RKO (cell line): Measurements from ENCODE around the gene PNKD.

Source experiments
- DNase-seq: peaks from one replicate; pipeline ENCODE4 v3.0.0-alpha.2; 2016; ENCODE audit warnings: low spot score

The PNKD gene

GRCh38 chr2:218343591-218343990, 73.3 kb downstream of the PNKD start:
- no peak for DNase-seq

- DNase-seq: no peak
Measured at GRCh38 chr2:218344090-218344754, 73.9 kb downstream of the PNKD start.

GRCh38 chr2:218344755-218345417, 74.6 kb downstream of the PNKD start:
- no peak for DNase-seq

GRCh38 chr2:218345491-218346236, 75.3 kb downstream of the PNKD start:
- DNase-seq: no peak

- no peak for DNase-seq
Measured at GRCh38 chr2:218347172-218347571, 76.9 kb downstream of the PNKD start.

GRCh38 chr2:218354045-218354444, 83.7 kb downstream of the PNKD start:
- no peak for DNase-seq

- DNase-seq: no peak
Measured at GRCh38 chr2:218354850-218355443, 84.6 kb downstream of the PNKD start.

GRCh38 chr2:218357236-218358177, 87.2 kb downstream of the PNKD start:
- no peak for DNase-seq

- DNase-seq: no peak
Measured at GRCh38 chr2:218360453-218360852, 90.1 kb downstream of the PNKD start.

- no peak for DNase-seq
Measured at GRCh38 chr2:218362606-218363005, 92.3 kb downstream of the PNKD start.

- DNase-seq: no peak
Measured at GRCh38 chr2:218363736-218364135, 93.4 kb downstream of the PNKD start.

GRCh38 chr2:218364196-218364595, 93.9 kb downstream of the PNKD start:
- DNase-seq: no peak

- DNase-seq: no peak
Measured at GRCh38 chr2:218366621-218367414, 96.5 kb downstream of the PNKD start.

- DNase-seq: peak; percentile 86
Measured at GRCh38 chr2:218367415-218368149, 97.3 kb downstream of the PNKD start.

GRCh38 chr2:218368150-218368528, 97.8 kb downstream of the PNKD start:
- DNase-seq: no peak

GRCh38 chr2:218368621-218369153, 98.4 kb downstream of the PNKD start:
- DNase-seq: no peak

GRCh38 chr2:218369330-218369729, 99.0 kb downstream of the PNKD start:
- no peak for DNase-seq

GRCh38 chr2:218370410-218371063, 100.2 kb downstream of the PNKD start:
- DNase-seq: no peak

GRCh38 chr2:218371983-218372350, 101.6 kb downstream of the PNKD start:
- DNase-seq: no peak
